T-cell (primary cell): ENCODE data around the gene ARMCX4. TPM values are rescaled to one million over a fixed set of nuclear protein-coding genes. Genes with fewer than 3 reads are reported as not detected.

Experiments
- ATAC-seq, 4 experiments: fragments of 200-7000 bp in 3 of 4; fragments of 150-1000 bp in 1 of 4; cut with Tn5 transposase; replicated peaks in 1 of 4; 1 replicate in 3 of 4; 2 replicates in 1 of 4; pipeline ENCODE4 v1.10.0; 2021; ENCODE audit warnings: moderate library complexity in 3 of 4, mild to moderate bottlenecking in 2 of 4, moderate number of reproducible peaks in 1 of 4
- CTCF ChIA-PET, 2 donors: fragments of 300-600 bp; sonication (Branson Sonifier 250); formaldehyde crosslinking; loops; one replicate each; lab custom pipeline; 2022; ENCODE audit warnings: antibody characterized with exemption in 2 of 2; lab: Charles Lee
- POLR2A ChIA-PET, 2 donors: fragments of 300-600 bp; sonication (Branson Sonifier 250); formaldehyde crosslinking; loops; one replicate each; lab custom pipeline; 2022; ENCODE audit warnings: antibody characterized with exemption in 2 of 2; lab: Charles Lee
- DNase-seq, 35 experiments: peaks; one replicate each; pipeline versions ENCODE4 v3.0.0 to v3.0.0-alpha.2; 2013 to 2023
- H3K27ac ChIP-seq: one replicate; pipeline ENCODE4 v1.5.1; 2013; ENCODE audit warnings: low read length
- H3K27me3 ChIP-seq, 2 experiments: replicated peaks in 1 of 2; 1 replicate in 1 of 2; 2 replicates in 1 of 2; pipeline versions ENCODE4 v1.6.1 to v1.7.0; 2013; ENCODE audit warnings: low read length in 1 of 2, mixed read lengths in 1 of 2; ENCODE audit not compliant: control insufficient read depth in 2 of 2, insufficient read depth in 2 of 2; ENCODE audit errors: extremely low read depth in 1 of 2
- H3K36me3 ChIP-seq, 2 donors: 1 replicate in 1 of 2; 2 replicates in 1 of 2; pipeline versions ENCODE4 v1.6.1 to v1.7.0; 2013; ENCODE audit warnings: low read length in 1 of 2; ENCODE audit not compliant: control insufficient read depth in 2 of 2, insufficient read depth in 1 of 2; ENCODE audit errors: extremely low read depth in 1 of 2
- H3K4me1 ChIP-seq, 2 experiments: 1 replicate in 1 of 2; 2 replicates in 1 of 2; pipeline versions ENCODE4 v1.6.1 to v1.7.0; 2013; ENCODE audit warnings: low read length in 2 of 2, mixed read lengths in 1 of 2; ENCODE audit not compliant: insufficient read depth in 2 of 2, control insufficient read depth in 1 of 2; ENCODE audit errors: extremely low read depth in 1 of 2
- H3K4me3 ChIP-seq, 2 donors: 1 replicate in 1 of 2; 2 replicates in 1 of 2; pipeline versions ENCODE4 v1.5.1 to v1.7.0; 2013; ENCODE audit warnings: mild to moderate bottlenecking in 2 of 2, low read length in 1 of 2, moderate library complexity in 1 of 2; ENCODE audit not compliant: control insufficient read depth in 1 of 2; ENCODE audit errors: extremely low read depth in 1 of 2
- H3K9me3 ChIP-seq: 2 replicates; pipeline ENCODE4 v1.7.0; 2013
- H3K27ac Mint-ChIP-seq, 2 donors: one replicate each; pipeline ENCODE4 v1.8.0; 2020 to 2021; ENCODE audit warnings: mild to moderate bottlenecking in 2 of 2, mixed read lengths in 2 of 2
- H3K27me3 Mint-ChIP-seq, 2 donors: one replicate each; pipeline ENCODE4 v1.8.0; 2021 to 2022; ENCODE audit warnings: mixed read lengths in 2 of 2
- H3K36me3 Mint-ChIP-seq: one replicate; pipeline ENCODE4 v1.8.0; 2021; ENCODE audit warnings: mixed read lengths
- H3K4me1 Mint-ChIP-seq, 3 donors: one replicate each; pipeline ENCODE4 v1.8.0; 2020 to 2022; ENCODE audit warnings: mixed read lengths in 3 of 3, mild to moderate bottlenecking in 1 of 3
- H3K4me3 Mint-ChIP-seq, 3 donors: one replicate each; pipeline ENCODE4 v1.8.0; 2020 to 2022; ENCODE audit warnings: mild to moderate bottlenecking in 3 of 3, mixed read lengths in 3 of 3, moderate library complexity in 3 of 3
- H3K9me3 Mint-ChIP-seq, 3 donors: one replicate each; pipeline ENCODE4 v1.8.0; 2020 to 2022; ENCODE audit warnings: mixed read lengths in 3 of 3
- WGBS: methylation state at CpG from one replicate; pipeline ENCODE4 v1.1.5; 2013; ENCODE audit warnings: missing lambda C conversion rate; ENCODE audit not compliant: insufficient coverage; 5-methylcytosine and 5-hydroxymethylcytosine counted together
- total RNA-seq, 35 experiments: library from RNA in 6 of 35; stranded (reverse) in 6 of 35; fragments of 120-200 nt in 1 of 35; gene quantifications; one replicate each; pipeline versions ENCODE4 v1.2.1 to v1.2.4 and lab custom pipeline; 2013 to 2026

The ARMCX4 gene
- total RNA-seq, 5 donors from 2014 or later (not counting 1 experiment from before 2014, with no cell fraction given): 6.3 to 14.7 (median 9.4) TPM

DNA sequence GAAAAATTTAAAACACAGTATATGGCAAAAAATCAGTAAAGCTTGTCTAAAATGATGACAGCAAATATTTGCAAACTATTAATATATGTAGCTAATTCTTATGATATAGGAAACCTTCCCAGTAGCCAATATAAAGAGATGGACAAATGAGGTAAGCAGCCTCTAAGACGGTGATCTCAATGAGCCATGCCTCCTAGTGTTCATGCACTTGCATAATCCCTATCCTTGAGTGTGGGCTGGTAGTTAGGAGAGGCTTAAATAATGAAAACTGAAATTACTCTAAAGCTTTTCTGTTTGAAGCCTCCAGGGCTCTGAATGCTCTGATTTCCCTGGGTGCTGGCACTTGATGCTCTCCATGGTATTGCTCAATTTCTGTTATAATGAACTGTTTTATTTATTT lies 24.6 kb upstream of the ARMCX4 start:
- Histone ChIP-seq H3K27me3 (no peaks in the 10 kb centered on the region), H3K9me3 (no peaks in the 10 kb centered on the region), H3K4me1 (no peaks in the 10 kb centered on the region), H3K27ac (no peak overlapping the region), H3K4me3 (no peak overlapping the region), H3K36me3 (no peaks in the 10 kb centered on the region)
- Mint-ChIP-seq H3K27ac (no peak overlapping the region), H3K4me1 (no peaks in the 10 kb centered on the region), H3K36me3 (peaks cover 20% of the 10 kb centered on the region), H3K4me3 (no peak overlapping the region), H3K27me3 (peaks cover 0 to 4% of the 10 kb centered on the region in 2 donors), H3K9me3 (no peaks in the 10 kb centered on the region)
- ATAC-seq (no peak), DNase-seq (no peak)
- ChIA-PET POLR2A (no interaction called here), CTCF (no interaction called here)
- WGBS: no CpG with 5 or more reads among the region's 1 CpG

DNA sequence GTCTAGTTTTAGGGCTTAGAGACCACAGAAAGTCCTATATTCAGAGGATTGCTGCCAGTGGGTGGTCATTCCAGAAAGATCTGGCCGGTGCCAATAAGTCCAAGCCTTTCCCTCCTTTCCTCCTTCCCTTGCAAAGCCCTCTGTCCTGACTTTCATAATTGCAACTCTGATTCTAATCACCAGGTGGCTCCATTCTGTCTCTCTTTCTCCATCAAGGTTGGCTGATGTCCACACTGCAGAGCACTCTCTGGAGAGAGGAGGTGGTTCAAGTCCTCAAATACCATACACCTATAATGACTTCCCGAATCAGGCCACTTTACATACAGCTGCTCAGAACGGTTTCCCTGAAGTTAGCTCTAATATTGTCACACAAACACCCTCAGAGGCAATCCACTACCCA lies 22.4 kb upstream of the ARMCX4 start:
- Histone ChIP-seq H3K27ac (no peak overlapping the region), H3K4me1 (no peaks in the 10 kb centered on the region), H3K4me3 (no peak overlapping the region), H3K36me3 (no peaks in the 10 kb centered on the region), H3K27me3 (no peaks in the 10 kb centered on the region), H3K9me3 (no peaks in the 10 kb centered on the region)
- Mint-ChIP-seq H3K9me3 (no peaks in the 10 kb centered on the region), H3K27me3 (peaks cover 0 to 4% of the 10 kb centered on the region in 2 donors), H3K36me3 (peaks cover 20% of the 10 kb centered on the region), H3K4me1 (no peaks in the 10 kb centered on the region), H3K27ac (no peak overlapping the region), H3K4me3 (no peak overlapping the region)
- POLR2A ChIA-PET: no interaction called here
- CTCF ChIA-PET: no interaction called here
- DNase-seq (peak in 1 of 35 experiments; percentile 4), ATAC-seq (no peak)
- no CpG with 5 or more reads among the region's 3 CpGs for WGBS

- CTCF ChIA-PET: no interaction called here
- H3K4me1 ChIP-seq: no peaks in the 10 kb centered on the region
- H3K27me3 ChIP-seq: no peaks in the 10 kb centered on the region
- H3K9me3 Mint-ChIP-seq: no peaks in the 10 kb centered on the region
- no peak overlapping the region for H3K27ac ChIP-seq
- no CpG with 5 or more reads among the region's 2 CpGs for WGBS
- DNase-seq (no peak), ATAC-seq (no peak)
- H3K4me1 Mint-ChIP-seq: no peaks in the 10 kb centered on the region
- H3K36me3 Mint-ChIP-seq: no peaks in the 10 kb centered on the region
- H3K27me3 Mint-ChIP-seq: no peaks in the 10 kb centered on the region
- POLR2A ChIA-PET: interaction anchor here in 1 of 2 donors (0.6 kb wide), 1 partner anchor 173 kb away, joined by 3 read pairs; no protein-coding TSS in a partner anchor
- H3K9me3 ChIP-seq: no peaks in the 10 kb centered on the region
- H3K36me3 ChIP-seq: no peaks in the 10 kb centered on the region
- no peak overlapping the region for H3K4me3 ChIP-seq
- H3K4me3 Mint-ChIP-seq: no peak overlapping the region
- H3K27ac Mint-ChIP-seq: no peak overlapping the region
Observed at GRCh38 chrX:101478366-101478765, 6.9 kb upstream of the ARMCX4 start.

GRCh38 chrX:101482296-101482695 lies 3.0 kb upstream of the ARMCX4 start:
- Histone ChIP-seq H3K27me3 (no peaks in the 10 kb centered on the region), H3K4me1 (peaks cover 0 to 8% of the 10 kb centered on the region in 2 experiments), H3K9me3 (no peaks in the 10 kb centered on the region), H3K4me3 (no peak overlapping the region), H3K27ac (no peak overlapping the region), H3K36me3 (no peaks in the 10 kb centered on the region)
- Mint-ChIP-seq H3K4me3 (no peak overlapping the region), H3K4me1 (peaks cover 6 to 10% (median 6%) of the 10 kb centered on the region in 3 donors), H3K9me3 (no peaks in the 10 kb centered on the region), H3K27ac (no peak overlapping the region), H3K36me3 (no peaks in the 10 kb centered on the region), H3K27me3 (peaks cover 2 to 8% of the 10 kb centered on the region in 2 donors)
- ChIA-PET POLR2A (no interaction called here), CTCF (interaction anchor here in 1 of 2 donors (0.5 kb wide), 1 partner anchor 12 kb away, joined by 3 read pairs; no protein-coding TSS in a partner anchor)
- no peak for DNase-seq
- WGBS: no CpG with 5 or more reads among the region's 4 CpGs
- no peak for ATAC-seq

DNA sequence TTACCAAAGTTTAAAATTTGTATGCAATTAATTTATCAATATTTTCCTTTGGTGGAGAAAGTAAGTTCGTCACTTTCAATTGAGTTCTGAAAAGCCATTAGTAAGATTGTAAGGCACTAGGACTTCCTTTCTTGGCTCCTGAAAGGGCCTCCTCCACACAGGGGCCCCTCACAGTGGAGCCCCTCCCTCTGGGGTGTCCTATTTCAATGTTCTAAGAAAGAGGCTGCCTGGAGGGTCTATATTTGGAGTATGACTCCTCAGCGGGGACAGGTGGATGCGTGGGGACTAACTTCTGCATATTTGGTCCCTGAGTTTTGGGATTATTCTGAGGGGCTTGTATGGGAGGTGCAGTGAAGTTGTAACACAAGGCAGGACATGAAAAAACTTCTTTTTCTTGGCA lies 1.6 kb upstream of the ARMCX4 start:
- H3K27ac Mint-ChIP-seq: no peak overlapping the region

DNA sequence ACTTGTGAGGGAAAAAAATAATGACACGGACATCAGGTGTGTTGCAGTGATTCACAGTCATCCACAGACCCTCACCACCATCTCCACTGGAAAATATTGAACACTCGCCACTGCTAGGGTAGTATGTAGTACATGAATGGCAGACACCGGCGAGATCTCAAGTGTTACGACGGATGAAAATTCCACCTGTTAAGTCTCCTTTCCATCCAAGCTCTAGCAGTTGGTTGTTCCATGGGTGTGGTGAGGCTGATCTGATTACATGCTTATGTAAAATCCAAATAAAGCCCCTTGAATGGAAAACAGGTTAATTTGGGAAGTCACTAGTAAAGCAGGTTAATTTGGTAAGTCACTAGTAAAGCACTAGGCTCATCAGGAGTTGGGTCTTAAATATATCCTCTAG lies 1.1 kb upstream of the ARMCX4 start:
- Histone ChIP-seq H3K36me3 (no peaks in the 10 kb centered on the region), H3K27me3 (no peaks in the 10 kb centered on the region), H3K4me3 (no peak overlapping the region), H3K27ac (no peak overlapping the region), H3K9me3 (no peaks in the 10 kb centered on the region), H3K4me1 (peaks cover 0 to 8% of the 10 kb centered on the region in 2 experiments)
- Mint-ChIP-seq H3K4me1 (peaks cover 6 to 11% (median 6%) of the 10 kb centered on the region in 3 donors), H3K27ac (no peak overlapping the region), H3K27me3 (peaks cover 2 to 8% of the 10 kb centered on the region in 2 donors), H3K4me3 (no peak overlapping the region), H3K36me3 (peaks cover 12% of the 10 kb centered on the region), H3K9me3 (no peaks in the 10 kb centered on the region)
- DNase-seq (no peak), ATAC-seq (no peak)
- ChIA-PET CTCF (no interaction called here), POLR2A (no interaction called here)
- no CpG with 5 or more reads among the region's 6 CpGs for WGBS

More for the DNA sequence above, 1.6 kb upstream of the ARMCX4 start:
- Mint-ChIP-seq H3K27me3 (peaks cover 2 to 8% of the 10 kb centered on the region in 2 donors), H3K4me1 (peaks cover 6 to 11% (median 6%) of the 10 kb centered on the region in 3 donors), H3K36me3 (peaks cover 9% of the 10 kb centered on the region), H3K4me3 (no peak overlapping the region), H3K9me3 (no peaks in the 10 kb centered on the region)
- no peak overlapping the region for H3K4me3 ChIP-seq
- ATAC-seq: no peak
- H3K36me3 ChIP-seq: no peaks in the 10 kb centered on the region
- no peaks in the 10 kb centered on the region for H3K9me3 ChIP-seq
- POLR2A ChIA-PET: interaction anchor here in 1 of 2 donors (0.7 kb wide), 1 partner anchor 1355 kb away, joined by 6 read pairs; no protein-coding TSS in a partner anchor
- DNase-seq: no peak
- CTCF ChIA-PET: no interaction called here
- H3K4me1 ChIP-seq: peaks cover 0 to 8% of the 10 kb centered on the region in 2 experiments
- WGBS: no CpG with 5 or more reads among the region's 3 CpGs
- H3K27me3 ChIP-seq: no peaks in the 10 kb centered on the region
- no peak overlapping the region for H3K27ac ChIP-seq
